ENCODE data around the gene OR9A4. TPM values are rescaled to one million over a fixed set of nuclear protein-coding genes. Genes with fewer than 3 reads are reported as not detected.

Gene OR9A4
- total RNA-seq (not detected in 2 replicates), polyA plus RNA-seq (not detected in 2 replicates), polyA minus RNA-seq (ENCODE audit: low replicate concordance) (not detected in 2 replicates)
- polyA plus RNA-seq (2012) = not detected in 2 replicates

DNA sequence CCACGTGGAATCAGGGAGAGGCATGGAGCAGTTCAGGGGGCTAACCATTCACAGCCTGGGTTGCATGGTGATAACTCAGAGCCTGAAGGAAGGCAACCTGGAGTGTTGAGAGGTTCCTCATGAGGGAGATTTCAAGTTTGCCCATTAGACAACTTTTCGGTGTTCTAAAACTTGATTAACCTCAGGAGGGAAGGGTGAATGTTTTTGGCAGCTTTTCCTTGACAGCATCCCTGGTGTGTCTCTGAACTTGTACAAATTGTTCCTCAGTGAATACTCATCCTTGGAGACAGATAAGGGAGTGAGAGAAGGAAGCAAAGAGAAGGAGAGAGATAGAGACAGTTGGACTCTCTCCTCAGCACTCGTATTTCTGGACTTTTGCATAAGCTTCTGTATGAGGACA, at the start of gene OR9A4:
OR9A4 (plus strand) TSS at position 301 of the 400 bp plus-strand sequence. CDS start 2,477 bp downstream, outside the sequence.
- Histone ChIP-seq H2AFZ (ENCODE audit: low read length) (no peak within 1 kb of the TSS), H3K9ac (ENCODE audit: insufficient read depth, low read length) (no peak within 1 kb of the TSS), H3K27ac (ENCODE audit: insufficient read depth, low read length) (no peak within 1 kb of the TSS), H3K9me3 (ENCODE audit: control insufficient read depth, insufficient read depth, low read depth, low read length) (no peaks in the 10 kb centered on the region), H3K36me3 (ENCODE audit: control insufficient read depth, insufficient read depth, low read length) (no peaks in the 10 kb centered on the region), H4K20me1 (ENCODE audit: control insufficient read depth, extremely low read depth, insufficient read depth, low read length) (no peaks in the 10 kb centered on the region), H3K4me3 (replicated peaks in 1 of 4; ENCODE audit: control extremely low read depth in 1 of 4, insufficient read depth in 1 of 4, low read depth in 3 of 4, low read length in 4 of 4) (no peak within 1 kb of the TSS), H3K4me2 (ENCODE audit: extremely low read depth, insufficient read depth, low read length) (no peak within 1 kb of the TSS), H3K4me1 (ENCODE audit: control insufficient read depth, extremely low read depth, insufficient read depth, low read length) (no peaks in the 10 kb centered on the region), H3K79me2 (ENCODE audit: control insufficient read depth, insufficient read depth, low read length) (no peaks in the 10 kb centered on the region), H3K27me3 (ENCODE audit: control insufficient read depth, insufficient read depth, low read length) (no peaks in the 10 kb centered on the region)
- no peak for DNase-seq (ENCODE audit: low read depth in 2 of 2)
- no peak for TF ChIP-seq EZH2 (IDR thresholded peaks at IDR 0.05; ENCODE audit: low read length, missing control alignments)
- no peak for TF ChIP-seq CTCF (conservative IDR thresholded peaks at IDR 0.05 in 1 of 2, IDR thresholded peaks at IDR 0.05 in 1 of 2; ENCODE audit: low read depth in 1 of 2, low read length in 2 of 2)

DNA sequence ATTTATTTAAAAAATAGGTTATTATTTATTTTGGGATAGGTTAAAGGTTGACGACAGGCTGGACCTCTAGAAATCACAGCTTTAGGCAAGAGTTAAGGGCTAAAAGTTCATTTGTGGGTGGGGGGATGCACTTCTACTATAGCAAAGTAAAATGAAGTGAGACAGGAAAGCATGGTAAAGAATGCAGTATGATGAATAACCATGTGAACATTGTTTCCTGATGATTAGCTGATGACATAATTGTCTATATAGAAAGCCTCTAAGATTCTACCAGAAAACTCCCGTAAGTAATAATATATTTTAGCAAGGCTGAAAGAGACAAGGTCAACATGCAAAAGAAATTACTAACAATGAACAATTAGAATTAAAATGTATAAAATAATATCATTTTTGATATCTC, 49.2 kb upstream of the OR9A4 start:
- no peaks in the 10 kb centered on the region for H3K27me3 ChIP-seq (ENCODE audit: control insufficient read depth, insufficient read depth, low read length)
- H3K79me2 ChIP-seq (ENCODE audit: control insufficient read depth, insufficient read depth, low read length) = no peaks in the 10 kb centered on the region
- H3K27ac ChIP-seq (ENCODE audit: insufficient read depth, low read length) = no peak overlapping the region
- no peaks in the 10 kb centered on the region for H3K36me3 ChIP-seq (ENCODE audit: control insufficient read depth, insufficient read depth, low read length)
- H3K4me1 ChIP-seq (ENCODE audit: control insufficient read depth, extremely low read depth, insufficient read depth, low read length) = no peaks in the 10 kb centered on the region
- DNase-seq (ENCODE audit: low read depth in 2 of 2) = no peak
- no peak for TF ChIP-seq CTCF (conservative IDR thresholded peaks at IDR 0.05 in 1 of 2, IDR thresholded peaks at IDR 0.05 in 1 of 2; ENCODE audit: low read depth in 1 of 2, low read length in 2 of 2)
- no peak for TF ChIP-seq EZH2 (IDR thresholded peaks at IDR 0.05; ENCODE audit: low read length, missing control alignments)
- no peak overlapping the region for H3K9ac ChIP-seq (ENCODE audit: insufficient read depth, low read length)
- H3K4me3 ChIP-seq (replicated peaks in 1 of 4; ENCODE audit: control extremely low read depth in 1 of 4, insufficient read depth in 1 of 4, low read depth in 3 of 4, low read length in 4 of 4) = no peak overlapping the region
- H2AFZ ChIP-seq (ENCODE audit: low read length) = no peak overlapping the region
- H3K9me3 ChIP-seq (ENCODE audit: control insufficient read depth, insufficient read depth, low read depth, low read length) = no peaks in the 10 kb centered on the region
- no peak overlapping the region for H3K4me2 ChIP-seq (ENCODE audit: extremely low read depth, insufficient read depth, low read length)
- no peaks in the 10 kb centered on the region for H4K20me1 ChIP-seq (ENCODE audit: control insufficient read depth, extremely low read depth, insufficient read depth, low read length)

- no peak for DNase-seq (ENCODE audit: low read depth in 2 of 2)
These were observed 43.3 kb upstream of the OR9A4 start for GRCh38 chr7:141872931-141873330.

More at GRCh38 chr7:141872931-141873330, 43.3 kb upstream of the OR9A4 start:
- Histone ChIP-seq H3K9me3 (ENCODE audit: control insufficient read depth, insufficient read depth, low read depth, low read length) (no peaks in the 10 kb centered on the region), H3K9ac (ENCODE audit: insufficient read depth, low read length) (no peak overlapping the region), H3K36me3 (ENCODE audit: control insufficient read depth, insufficient read depth, low read length) (no peaks in the 10 kb centered on the region), H3K27ac (ENCODE audit: insufficient read depth, low read length) (no peak overlapping the region), H2AFZ (ENCODE audit: low read length) (no peak overlapping the region), H3K4me1 (ENCODE audit: control insufficient read depth, extremely low read depth, insufficient read depth, low read length) (no peaks in the 10 kb centered on the region), H4K20me1 (ENCODE audit: control insufficient read depth, extremely low read depth, insufficient read depth, low read length) (no peaks in the 10 kb centered on the region), H3K27me3 (ENCODE audit: control insufficient read depth, insufficient read depth, low read length) (no peaks in the 10 kb centered on the region), H3K79me2 (ENCODE audit: control insufficient read depth, insufficient read depth, low read length) (no peaks in the 10 kb centered on the region), H3K4me3 (replicated peaks in 1 of 4; ENCODE audit: control extremely low read depth in 1 of 4, insufficient read depth in 1 of 4, low read depth in 3 of 4, low read length in 4 of 4) (no peak overlapping the region), H3K4me2 (ENCODE audit: extremely low read depth, insufficient read depth, low read length) (no peak overlapping the region)
- TF ChIP-seq EZH2 (IDR thresholded peaks at IDR 0.05; ENCODE audit: low read length, missing control alignments) (no peak), CTCF (conservative IDR thresholded peaks at IDR 0.05 in 1 of 2, IDR thresholded peaks at IDR 0.05 in 1 of 2; ENCODE audit: low read depth in 1 of 2, low read length in 2 of 2) (no peak)

Data from fibroblast of lung (primary cell).